ENCODE data around the gene SPDYE2B.
"Not testable (repeated sequence)": the region's sequence is repeated elsewhere in the genome, so short reads cannot be mapped to it uniquely, and the experiment has no call there.

Gene SPDYE2B

DNA sequence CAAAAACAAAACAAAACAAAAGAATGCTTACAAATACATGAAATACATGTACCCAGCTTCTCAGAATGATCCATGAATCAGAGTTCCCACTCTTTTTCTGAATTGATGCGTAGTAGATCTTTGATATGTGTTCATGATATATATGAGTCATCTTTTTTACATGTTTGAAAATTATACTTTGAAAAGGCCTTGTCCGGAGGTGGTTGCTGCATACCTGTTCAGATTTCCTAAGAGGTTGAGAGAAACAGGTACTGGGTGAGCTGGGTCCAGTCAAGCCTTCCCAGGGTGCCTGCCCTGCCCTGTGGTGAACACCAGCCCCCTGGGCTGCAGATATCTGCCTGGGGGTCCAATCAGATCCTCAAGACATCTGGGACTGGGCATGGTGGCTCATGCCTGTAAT is 25.4 kb downstream of the SPDYE2B start:
- not testable (repeated sequence) for H3K4me3 ChIP-seq (ENCODE audit: insufficient read depth, low read depth, low read length, poor library complexity, severe bottlenecking); H3K27me3 ChIP-seq (replicated peaks; ENCODE audit: control insufficient read depth, insufficient read depth, low read length, poor library complexity, severe bottlenecking); H3K36me3 ChIP-seq (ENCODE audit: control insufficient read depth, insufficient read depth, low read length); H3K27ac ChIP-seq (ENCODE audit: insufficient read depth, low read length, poor library complexity, severe bottlenecking); DNase-seq; H3K4me1 ChIP-seq (ENCODE audit: control insufficient read depth, insufficient read depth, low read length, poor library complexity, severe bottlenecking); H3K9me3 ChIP-seq (ENCODE audit: control insufficient read depth, low read length)

DNA sequence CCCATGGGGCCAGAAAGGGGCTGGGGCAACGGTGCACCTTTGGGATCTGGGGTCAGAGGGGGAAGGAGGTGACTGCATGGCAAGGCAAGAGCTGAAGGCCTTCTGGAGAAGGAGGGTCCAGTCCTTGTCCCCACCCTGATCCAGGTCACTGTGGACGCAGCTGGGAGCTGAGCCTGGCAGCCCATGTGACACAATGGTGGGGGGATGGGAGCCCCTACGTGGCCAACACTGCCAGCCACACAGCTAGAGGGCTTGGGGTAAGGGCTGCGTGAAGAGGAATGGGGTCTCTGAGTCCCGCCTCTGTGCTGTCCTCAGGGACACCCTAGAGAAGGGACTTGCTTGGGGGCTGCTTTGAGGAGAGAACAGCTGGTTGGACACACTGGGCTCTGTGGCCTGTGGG is 30.7 kb downstream of the SPDYE2B start:
- H3K36me3 ChIP-seq (ENCODE audit: control insufficient read depth, insufficient read depth, low read length); H3K4me1 ChIP-seq (ENCODE audit: control insufficient read depth, insufficient read depth, low read length, poor library complexity, severe bottlenecking); H3K27ac ChIP-seq (ENCODE audit: insufficient read depth, low read length, poor library complexity, severe bottlenecking); H3K9me3 ChIP-seq (ENCODE audit: control insufficient read depth, low read length); DNase-seq; H3K27me3 ChIP-seq (replicated peaks; ENCODE audit: control insufficient read depth, insufficient read depth, low read length, poor library complexity, severe bottlenecking); H3K4me3 ChIP-seq (ENCODE audit: insufficient read depth, low read depth, low read length, poor library complexity, severe bottlenecking): not testable (repeated sequence)

DNA sequence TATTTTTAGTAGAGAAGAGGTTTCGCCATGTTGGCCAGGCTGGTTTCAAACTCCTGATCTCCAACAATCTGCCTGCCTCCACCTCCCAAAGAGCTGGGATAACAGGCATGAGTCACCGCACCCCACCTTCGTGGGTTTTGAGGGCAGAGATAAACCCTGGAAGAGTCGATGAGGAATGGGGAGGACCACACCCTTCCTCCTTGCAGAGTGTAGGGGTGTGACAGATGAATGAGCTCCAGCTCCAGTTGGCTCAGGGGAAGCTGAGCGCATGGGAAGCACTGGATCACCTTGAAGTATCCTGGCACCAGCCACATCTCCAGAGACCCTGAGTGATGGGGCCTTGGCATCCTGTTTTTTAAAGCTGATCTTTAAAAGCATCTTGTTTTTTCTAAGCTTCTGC is 32.4 kb downstream of the SPDYE2B start:
- not testable (repeated sequence) for H3K4me3 ChIP-seq (ENCODE audit: insufficient read depth, low read depth, low read length, poor library complexity, severe bottlenecking); H3K36me3 ChIP-seq (ENCODE audit: control insufficient read depth, insufficient read depth, low read length); H3K9me3 ChIP-seq (ENCODE audit: control insufficient read depth, low read length); H3K4me1 ChIP-seq (ENCODE audit: control insufficient read depth, insufficient read depth, low read length, poor library complexity, severe bottlenecking); DNase-seq; H3K27me3 ChIP-seq (replicated peaks; ENCODE audit: control insufficient read depth, insufficient read depth, low read length, poor library complexity, severe bottlenecking); H3K27ac ChIP-seq (ENCODE audit: insufficient read depth, low read length, poor library complexity, severe bottlenecking)

- not testable (repeated sequence) for H3K4me1 ChIP-seq (ENCODE audit: control insufficient read depth, insufficient read depth, low read length, poor library complexity, severe bottlenecking); H3K27me3 ChIP-seq (replicated peaks; ENCODE audit: control insufficient read depth, insufficient read depth, low read length, poor library complexity, severe bottlenecking); H3K27ac ChIP-seq (ENCODE audit: insufficient read depth, low read length, poor library complexity, severe bottlenecking); DNase-seq; H3K4me3 ChIP-seq (ENCODE audit: insufficient read depth, low read depth, low read length, poor library complexity, severe bottlenecking); H3K9me3 ChIP-seq (ENCODE audit: control insufficient read depth, low read length); H3K36me3 ChIP-seq (ENCODE audit: control insufficient read depth, insufficient read depth, low read length)
Observed at GRCh38 chr7:102688299-102689036, 38.3 kb downstream of the SPDYE2B start.

- not testable (repeated sequence) for H3K27ac ChIP-seq (ENCODE audit: insufficient read depth, low read length, poor library complexity, severe bottlenecking); H3K9me3 ChIP-seq (ENCODE audit: control insufficient read depth, low read length); H3K4me3 ChIP-seq (ENCODE audit: insufficient read depth, low read depth, low read length, poor library complexity, severe bottlenecking); H3K27me3 ChIP-seq (replicated peaks; ENCODE audit: control insufficient read depth, insufficient read depth, low read length, poor library complexity, severe bottlenecking); H3K4me1 ChIP-seq (ENCODE audit: control insufficient read depth, insufficient read depth, low read length, poor library complexity, severe bottlenecking); DNase-seq; H3K36me3 ChIP-seq (ENCODE audit: control insufficient read depth, insufficient read depth, low read length)
Observed at GRCh38 chr7:102689436-102690282, 39.5 kb downstream of the SPDYE2B start.

GRCh38 chr7:102690602-102691001 is 40.5 kb downstream of the SPDYE2B start:
- not testable (repeated sequence) for H3K4me3 ChIP-seq (ENCODE audit: insufficient read depth, low read depth, low read length, poor library complexity, severe bottlenecking); H3K27ac ChIP-seq (ENCODE audit: insufficient read depth, low read length, poor library complexity, severe bottlenecking); DNase-seq; H3K27me3 ChIP-seq (replicated peaks; ENCODE audit: control insufficient read depth, insufficient read depth, low read length, poor library complexity, severe bottlenecking); H3K9me3 ChIP-seq (ENCODE audit: control insufficient read depth, low read length); H3K4me1 ChIP-seq (ENCODE audit: control insufficient read depth, insufficient read depth, low read length, poor library complexity, severe bottlenecking); H3K36me3 ChIP-seq (ENCODE audit: control insufficient read depth, insufficient read depth, low read length)

DNA sequence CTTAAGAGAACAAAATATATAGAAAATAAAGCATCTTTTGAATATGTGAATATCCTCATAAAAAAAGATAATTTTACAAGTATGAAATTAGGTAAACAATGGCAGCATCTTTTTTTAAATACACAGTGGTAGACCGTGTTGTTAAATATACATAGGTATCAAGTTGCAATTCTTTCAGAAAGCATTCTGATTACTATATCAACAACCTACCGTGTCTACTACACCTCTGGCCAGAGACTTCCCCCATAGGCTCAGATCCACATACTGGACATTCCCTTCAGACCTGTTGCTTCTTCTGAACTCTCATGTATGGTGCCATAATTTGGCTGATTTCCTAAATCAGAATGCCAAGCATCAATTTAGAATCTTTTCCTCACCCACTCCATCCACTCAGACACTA is 43.9 kb downstream of the SPDYE2B start:
- DNase-seq; H3K9me3 ChIP-seq (ENCODE audit: control insufficient read depth, low read length); H3K4me1 ChIP-seq (ENCODE audit: control insufficient read depth, insufficient read depth, low read length, poor library complexity, severe bottlenecking); H3K27ac ChIP-seq (ENCODE audit: insufficient read depth, low read length, poor library complexity, severe bottlenecking); H3K4me3 ChIP-seq (ENCODE audit: insufficient read depth, low read depth, low read length, poor library complexity, severe bottlenecking); H3K27me3 ChIP-seq (replicated peaks; ENCODE audit: control insufficient read depth, insufficient read depth, low read length, poor library complexity, severe bottlenecking); H3K36me3 ChIP-seq (ENCODE audit: control insufficient read depth, insufficient read depth, low read length): not testable (repeated sequence)

DNA sequence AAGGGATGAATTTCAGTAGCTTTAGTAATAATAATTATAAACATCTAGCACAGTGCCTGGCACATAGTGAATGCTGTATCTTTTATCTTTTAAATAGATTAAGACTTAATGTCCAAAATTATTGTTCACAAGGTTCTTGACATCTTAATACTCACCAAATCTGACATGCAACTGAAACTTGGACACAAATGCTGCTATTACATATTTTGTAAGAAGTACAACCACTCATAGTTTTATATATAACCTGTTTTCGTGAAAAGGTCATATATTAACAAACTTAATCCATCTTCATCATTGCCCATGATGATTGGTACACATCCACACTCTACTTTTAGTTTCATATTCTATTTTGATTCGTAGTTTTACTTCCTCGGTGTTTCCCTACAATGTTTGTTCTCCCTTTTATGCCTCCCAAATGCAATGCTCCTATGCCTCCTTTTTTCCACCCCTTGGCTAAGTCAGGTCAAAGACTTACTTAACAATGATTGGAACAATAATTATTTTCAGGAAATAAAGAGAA is 45.0 kb downstream of the SPDYE2B start:
- not testable (repeated sequence) for H3K27ac ChIP-seq (ENCODE audit: insufficient read depth, low read length, poor library complexity, severe bottlenecking); H3K4me1 ChIP-seq (ENCODE audit: control insufficient read depth, insufficient read depth, low read length, poor library complexity, severe bottlenecking); H3K4me3 ChIP-seq (ENCODE audit: insufficient read depth, low read depth, low read length, poor library complexity, severe bottlenecking); H3K9me3 ChIP-seq (ENCODE audit: control insufficient read depth, low read length); H3K36me3 ChIP-seq (ENCODE audit: control insufficient read depth, insufficient read depth, low read length); DNase-seq; H3K27me3 ChIP-seq (replicated peaks; ENCODE audit: control insufficient read depth, insufficient read depth, low read length, poor library complexity, severe bottlenecking)

DNA sequence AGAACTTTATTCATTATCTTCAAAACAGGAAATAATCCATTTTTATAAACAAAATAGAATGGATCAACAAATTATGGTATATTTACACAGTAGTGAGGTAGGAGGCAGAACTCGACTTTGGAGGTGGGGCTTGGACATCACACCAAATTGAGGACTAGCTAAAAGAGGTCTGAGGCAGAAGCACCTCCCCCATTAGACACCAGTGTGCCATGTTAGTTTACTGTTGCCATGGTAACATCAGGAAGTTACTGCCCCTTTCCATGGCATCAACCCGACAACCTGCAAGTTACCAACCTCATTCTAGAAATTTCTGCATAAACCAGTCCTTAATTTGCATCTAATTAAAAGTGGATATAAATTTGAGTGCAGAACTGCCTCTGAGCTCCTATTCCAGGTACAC is 45.9 kb downstream of the SPDYE2B start:
- DNase-seq; H3K36me3 ChIP-seq (ENCODE audit: control insufficient read depth, insufficient read depth, low read length); H3K4me1 ChIP-seq (ENCODE audit: control insufficient read depth, insufficient read depth, low read length, poor library complexity, severe bottlenecking); H3K4me3 ChIP-seq (ENCODE audit: insufficient read depth, low read depth, low read length, poor library complexity, severe bottlenecking); H3K27ac ChIP-seq (ENCODE audit: insufficient read depth, low read length, poor library complexity, severe bottlenecking); H3K9me3 ChIP-seq (ENCODE audit: control insufficient read depth, low read length); H3K27me3 ChIP-seq (replicated peaks; ENCODE audit: control insufficient read depth, insufficient read depth, low read length, poor library complexity, severe bottlenecking): not testable (repeated sequence)

All from effector memory CD4-positive, alpha-beta T cell (primary cell).